Endothelial cell of hepatic sinusoid (primary cell): ENCODE results near the gene C11orf86.

Experiments used
- in situ Hi-C: cut with HindIII; loops from 2 replicates; pipeline ENCODE4 v1.10.0; 2017; ENCODE audit warnings: low sequenced_read_pairs

Gene C11orf86

DNA sequence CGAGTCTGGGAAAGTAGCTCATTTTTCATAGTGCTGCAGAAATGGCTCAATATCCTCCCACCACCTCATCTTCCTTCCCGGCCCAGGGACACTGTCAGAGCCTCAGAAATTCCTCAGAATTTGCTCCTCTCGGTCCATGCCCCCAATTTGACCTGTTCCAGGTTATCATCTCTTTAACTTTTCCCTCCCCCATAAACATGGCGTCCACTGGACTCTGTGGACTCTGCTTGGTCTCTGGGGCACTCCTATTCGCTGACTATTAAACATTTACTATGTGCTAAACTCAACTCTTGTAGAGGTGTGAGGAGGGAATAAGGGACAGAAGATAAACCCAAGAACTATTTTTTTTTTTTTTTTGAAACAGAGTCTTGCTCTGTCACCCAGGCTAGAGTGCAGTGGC, 8.8 kb upstream of the C11orf86 start:
- in situ Hi-C loops: no loop called here

- in situ Hi-C loops: no loop called here
Observed at GRCh38 chr11:66967670-66968425, 7.3 kb upstream of the C11orf86 start.

DNA sequence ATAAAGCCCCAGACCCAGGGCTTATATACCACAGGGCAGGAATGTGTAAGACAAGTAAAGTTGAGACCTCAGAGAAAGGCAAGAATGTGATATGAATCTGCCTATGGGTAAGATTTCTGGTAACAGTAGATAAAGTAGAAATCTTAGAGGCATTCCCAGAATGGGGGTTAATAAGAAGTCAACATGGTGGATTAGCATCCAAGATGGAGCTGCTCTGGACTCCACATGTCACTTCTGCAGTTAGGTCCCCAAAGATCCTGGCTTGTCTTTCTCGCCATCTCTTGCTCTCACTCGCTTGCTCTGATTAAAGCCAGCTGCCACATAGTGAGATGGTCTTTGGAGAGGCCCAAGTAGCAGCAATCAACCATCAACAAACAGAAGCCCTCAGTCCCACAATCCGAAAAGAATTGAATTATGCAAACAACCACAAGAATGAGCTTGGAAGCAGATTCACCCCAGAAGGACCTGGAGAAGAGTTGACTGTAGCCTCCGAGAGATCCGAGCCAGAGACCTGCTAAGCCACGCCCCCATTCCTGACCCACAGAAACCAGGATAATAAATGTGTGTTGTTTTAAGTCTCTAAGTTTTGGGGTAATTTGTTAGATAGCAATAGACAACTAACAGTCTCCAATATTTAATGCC, 5.4 kb upstream of the C11orf86 start:
- in situ Hi-C loops: no loop called here

DNA sequence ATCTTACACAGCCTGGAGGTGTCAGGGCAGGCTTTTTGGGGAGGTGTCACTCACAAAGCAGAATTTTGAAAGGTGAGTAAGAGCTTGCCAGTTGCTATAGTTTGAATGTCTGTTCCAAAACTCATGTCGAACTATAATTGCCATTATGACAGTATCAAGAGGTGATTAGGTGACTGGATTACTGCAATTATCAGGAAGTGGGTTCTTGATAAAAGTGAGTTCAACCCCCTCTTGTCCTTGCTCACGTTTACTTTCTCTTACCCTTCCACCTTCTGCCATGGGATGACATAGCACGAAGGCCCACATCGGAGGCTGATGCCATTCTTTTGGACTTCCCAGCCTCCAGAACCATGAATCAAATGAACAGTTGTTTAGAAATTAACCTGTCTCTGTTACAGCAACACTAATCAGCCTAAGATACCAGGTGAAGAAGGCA, 4.7 kb upstream of the C11orf86 start:
- in situ Hi-C loops: no loop called here

GRCh38 chr11:66970807-66971442, 4.2 kb upstream of the C11orf86 start:
- in situ Hi-C loops: no loop called here

DNA sequence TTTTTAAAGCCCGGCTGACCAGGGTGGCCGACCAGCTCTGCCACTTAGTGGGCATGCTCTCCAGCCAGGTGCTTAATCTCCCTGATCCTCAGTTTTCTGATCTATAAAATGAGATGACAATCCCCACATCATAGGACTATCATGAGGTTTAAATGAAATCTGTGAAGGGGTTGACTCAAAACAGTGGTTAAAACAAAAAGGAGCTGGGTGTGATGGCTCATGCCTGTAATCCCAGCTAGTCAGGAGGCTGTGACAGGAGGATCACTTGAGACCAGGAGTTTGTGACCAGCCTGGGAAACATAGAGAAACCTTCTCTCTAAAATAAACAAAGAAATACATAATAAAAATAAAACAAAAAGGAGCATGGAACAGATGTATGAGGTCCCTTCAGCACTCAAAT, 3.6 kb upstream of the C11orf86 start:
- in situ Hi-C loops: no loop called here

GRCh38 chr11:66973956-66974580, 1.0 kb upstream of the C11orf86 start:
- in situ Hi-C loops: no loop called here

GRCh38 chr11:66975405-66976027, 412 bp downstream of the C11orf86 start:
- in situ Hi-C loops: no loop called here

DNA sequence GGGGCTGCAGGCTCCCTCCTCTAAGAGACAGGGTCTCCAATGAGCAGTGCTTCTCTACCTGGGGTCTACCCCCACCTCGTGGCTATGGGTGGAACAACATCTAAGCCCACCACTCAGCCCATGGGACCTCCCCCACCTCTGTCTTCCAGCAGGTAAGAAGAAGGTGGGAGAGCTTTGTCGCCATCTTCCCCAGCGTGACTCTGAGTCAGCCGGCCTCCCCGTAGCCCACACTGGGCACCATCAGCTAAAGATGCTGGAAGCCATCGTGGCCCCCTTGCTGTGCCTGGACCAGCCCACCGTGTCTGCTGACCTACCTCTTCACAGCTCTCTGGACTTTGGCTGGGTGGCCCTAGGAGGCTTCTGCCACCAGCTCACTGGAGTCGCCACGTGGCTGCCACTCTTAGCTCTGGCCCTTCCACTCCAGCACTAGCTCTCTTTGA, 944 bp downstream of the C11orf86 start:
- in situ Hi-C loops: no loop called here

DNA sequence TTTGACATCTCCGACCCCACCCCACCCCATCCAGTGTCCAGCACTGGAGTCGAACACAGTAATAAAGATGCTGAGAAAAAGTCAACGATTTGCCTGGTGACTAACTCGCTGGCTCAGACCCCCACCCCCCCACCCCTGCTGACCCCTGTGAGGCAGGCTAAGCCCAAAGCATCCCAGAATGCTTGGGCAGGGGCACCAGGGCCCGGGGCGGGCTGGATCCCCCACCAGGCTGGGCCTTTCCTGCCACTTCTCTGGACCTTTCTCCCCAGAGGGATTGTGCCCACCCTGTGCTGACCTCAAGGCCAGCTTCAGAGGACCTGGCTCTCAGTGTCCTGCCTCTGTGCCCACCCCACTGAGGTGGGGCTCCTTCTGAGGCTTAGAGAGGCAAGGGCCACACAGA, 1.8 kb downstream of the C11orf86 start:
- in situ Hi-C loops: no loop called here

GRCh38 chr11:66978229-66978628, 3.1 kb downstream of the C11orf86 start:
- in situ Hi-C loops: no loop called here

GRCh38 chr11:66978717-66979116, 3.6 kb downstream of the C11orf86 start:
- in situ Hi-C loops: no loop called here

DNA sequence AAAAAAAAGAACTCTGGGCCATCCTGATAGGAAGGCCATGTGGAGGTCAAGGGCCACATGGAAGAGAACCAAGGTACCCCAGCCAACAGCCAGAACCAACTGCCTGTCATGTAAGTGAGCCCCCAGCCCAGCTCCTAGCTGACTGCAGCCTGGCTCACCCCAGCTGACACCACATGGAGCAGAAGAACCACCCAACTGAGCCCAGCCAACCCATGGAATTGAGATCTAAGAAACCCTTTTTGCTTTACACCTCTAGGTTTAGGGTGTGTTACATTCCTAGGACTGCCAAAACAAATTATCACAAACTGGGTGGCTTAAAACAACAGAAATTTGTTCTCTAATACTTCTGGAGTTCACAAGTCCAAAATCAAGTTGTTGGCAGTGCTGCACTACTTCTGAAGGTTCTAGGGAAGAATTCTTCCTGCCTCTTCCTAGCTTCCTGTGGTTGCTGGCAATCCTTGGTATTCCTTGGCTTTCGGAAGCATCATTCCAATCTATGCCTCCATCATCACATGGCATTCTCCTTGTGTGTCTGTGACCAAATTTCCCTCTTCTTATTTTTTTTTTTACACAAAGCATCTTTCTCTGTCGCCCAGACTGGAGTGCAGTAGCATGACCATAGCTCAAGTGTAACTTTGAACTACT, 4.4 kb downstream of the C11orf86 start:
- in situ Hi-C loops: no loop called here

DNA sequence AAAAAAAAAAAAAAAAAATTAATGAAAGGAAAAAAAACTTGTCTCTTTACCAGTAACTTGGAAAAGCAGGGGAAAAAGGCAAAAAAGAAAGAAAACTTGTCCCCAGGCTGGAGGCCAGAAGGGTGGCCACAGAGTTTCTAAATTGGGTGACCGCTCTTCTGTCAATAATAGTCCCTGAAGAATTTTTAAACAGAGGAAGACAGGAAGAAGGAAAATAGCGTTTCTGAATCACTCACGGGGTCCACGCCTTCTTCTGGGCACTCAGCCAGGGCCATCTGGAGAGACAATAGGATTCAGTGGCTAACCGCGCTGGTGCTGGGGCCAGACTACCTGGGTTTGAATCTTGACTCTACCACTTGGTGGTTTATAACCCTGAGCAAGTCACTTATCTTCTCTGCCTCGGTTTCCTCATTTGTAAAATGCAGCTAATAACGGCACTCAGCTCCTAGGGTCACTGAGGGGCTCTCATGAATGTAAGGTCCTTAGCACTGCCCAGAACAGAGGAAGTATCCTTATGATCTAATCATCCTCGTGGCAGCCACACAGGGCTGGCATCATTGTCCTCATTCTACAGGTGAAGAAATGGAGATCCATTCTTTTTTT, 7.0 kb downstream of the C11orf86 start:
- in situ Hi-C loops: no loop called here

GRCh38 chr11:66983275-66983924, 8.3 kb downstream of the C11orf86 start:
- in situ Hi-C loops: no loop called here

DNA sequence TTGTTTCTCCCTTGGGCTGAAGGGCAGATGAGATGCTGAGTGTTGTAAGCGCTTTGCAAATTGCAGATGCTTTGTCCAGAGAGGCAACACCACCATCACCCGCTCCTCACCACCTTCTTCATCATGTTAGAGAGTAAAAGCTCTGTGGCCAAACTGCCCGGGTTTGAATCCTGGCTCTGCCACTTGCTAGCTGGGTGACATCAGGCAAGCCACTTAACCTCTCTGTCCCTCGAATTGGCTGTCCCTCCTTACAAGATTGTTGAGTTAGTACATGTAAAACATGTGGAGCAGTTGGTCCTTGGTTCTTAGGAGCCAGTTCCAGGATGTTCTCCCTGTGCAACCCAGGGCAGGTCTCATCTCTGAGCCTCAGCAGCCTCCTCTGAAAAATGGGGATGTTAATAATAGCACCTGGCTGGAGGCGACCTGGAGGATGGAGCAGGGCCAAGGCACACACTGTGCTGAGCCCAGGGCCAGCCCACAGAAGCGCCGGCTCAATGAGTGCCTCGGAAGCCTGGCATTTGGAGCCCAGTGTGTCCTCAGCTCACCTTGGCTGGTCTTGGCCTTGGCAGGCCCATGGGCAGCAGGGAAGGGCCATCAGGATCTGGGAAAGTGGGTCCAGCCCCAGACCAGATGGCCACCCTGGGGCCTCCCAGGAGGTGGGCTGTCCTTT, 10.5 kb downstream of the C11orf86 start:
- in situ Hi-C loops: no loop called here

- in situ Hi-C loops: no loop called here
Observed at GRCh38 chr11:66986178-66986545, 11.1 kb downstream of the C11orf86 start.

- in situ Hi-C loops: no loop called here
Observed at GRCh38 chr11:66987158-66987620, 12.1 kb downstream of the C11orf86 start.
